ENCODE data around the gene POLE3.
"Not testable (repeated sequence)": the region's sequence is repeated elsewhere in the genome, so short reads cannot be mapped to it uniquely, and the experiment has no call there.

The POLE3 gene

DNA sequence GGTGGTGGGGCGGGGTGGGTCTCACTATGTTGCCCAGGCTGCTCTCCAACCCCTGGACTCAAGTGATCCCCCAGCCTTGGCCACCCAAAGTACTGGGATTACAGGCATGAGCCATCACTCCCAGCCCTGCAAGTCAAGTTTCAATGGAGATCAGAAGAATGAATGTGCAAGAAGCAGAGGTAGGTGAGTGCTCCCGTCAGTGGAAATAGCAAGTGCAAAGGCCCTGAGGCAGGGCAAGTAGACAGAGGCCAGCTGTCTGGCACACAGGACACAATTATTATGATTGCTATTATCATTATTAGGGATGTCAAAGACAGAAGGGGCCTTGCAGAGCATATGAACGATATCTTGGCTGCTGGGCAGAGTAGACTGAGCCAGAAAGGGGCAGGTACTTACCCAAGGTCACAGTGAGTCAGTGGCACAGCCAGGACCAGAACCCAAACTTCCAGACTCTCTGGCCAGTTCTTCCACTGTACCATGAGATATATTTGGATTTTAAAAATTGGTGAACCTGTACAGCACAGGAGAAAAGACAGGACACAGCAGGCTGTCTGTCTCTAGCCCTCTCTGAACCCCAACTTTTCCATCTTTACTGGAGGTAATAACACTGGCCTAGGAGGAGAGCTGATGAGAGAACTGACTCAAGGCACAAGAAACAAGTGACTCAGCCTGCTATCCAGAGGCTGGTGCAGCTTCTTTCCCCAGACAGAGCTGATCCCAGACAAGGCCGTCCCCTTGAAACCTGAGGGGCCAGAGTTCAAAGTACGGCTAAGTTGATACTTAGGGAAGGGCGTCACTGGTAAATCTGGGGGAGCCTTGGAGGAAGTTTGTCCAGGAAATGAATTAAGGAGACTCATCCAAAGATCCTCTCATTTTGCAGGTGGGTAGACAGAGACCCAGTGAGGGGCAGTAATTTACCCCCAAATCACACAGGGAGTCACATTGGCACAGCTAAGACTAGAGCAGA, 35.1 kb downstream of the POLE3 start:
- DNase-seq, result no peak

GRCh38 chr9:113373676-113374392, 36.6 kb downstream of the POLE3 start:
- no peak for DNase-seq

- DNase-seq, result no peak
Observed at GRCh38 chr9:113373256-113373655, 37.2 kb downstream of the POLE3 start.

GRCh38 chr9:113372059-113372458, 38.4 kb downstream of the POLE3 start:
- DNase-seq, result no peak

DNA sequence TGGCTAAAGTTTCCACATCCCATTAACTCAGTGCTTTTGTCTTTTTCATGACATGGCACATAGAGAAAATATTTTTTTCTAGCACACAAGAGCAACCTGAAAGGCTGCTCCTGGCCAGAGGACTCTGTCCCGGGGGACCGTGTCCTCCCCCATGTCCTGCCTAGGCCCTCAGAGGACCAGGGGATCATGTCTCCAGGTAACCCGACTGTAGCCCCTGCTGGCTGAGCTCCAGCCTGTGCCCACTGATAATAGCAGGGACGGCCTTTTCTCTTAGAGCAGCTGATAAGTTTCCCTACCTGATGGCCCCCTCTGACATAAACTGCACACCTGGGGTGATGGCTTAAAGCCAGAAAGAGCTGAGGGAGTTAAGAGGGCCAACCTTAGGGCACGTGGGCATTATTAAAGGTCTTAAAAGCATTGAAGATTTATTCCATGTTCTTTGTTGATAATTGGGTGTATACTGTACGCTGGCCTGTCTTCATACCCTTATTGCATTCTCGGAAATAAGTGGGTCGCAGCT, 39.6 kb downstream of the POLE3 start:
- no peak for DNase-seq

- no peak for DNase-seq
Observed at GRCh38 chr9:113369855-113370140, 40.7 kb downstream of the POLE3 start.

- DNase-seq, result no peak
Observed at GRCh38 chr9:113368982-113369854, 41.3 kb downstream of the POLE3 start.

DNA sequence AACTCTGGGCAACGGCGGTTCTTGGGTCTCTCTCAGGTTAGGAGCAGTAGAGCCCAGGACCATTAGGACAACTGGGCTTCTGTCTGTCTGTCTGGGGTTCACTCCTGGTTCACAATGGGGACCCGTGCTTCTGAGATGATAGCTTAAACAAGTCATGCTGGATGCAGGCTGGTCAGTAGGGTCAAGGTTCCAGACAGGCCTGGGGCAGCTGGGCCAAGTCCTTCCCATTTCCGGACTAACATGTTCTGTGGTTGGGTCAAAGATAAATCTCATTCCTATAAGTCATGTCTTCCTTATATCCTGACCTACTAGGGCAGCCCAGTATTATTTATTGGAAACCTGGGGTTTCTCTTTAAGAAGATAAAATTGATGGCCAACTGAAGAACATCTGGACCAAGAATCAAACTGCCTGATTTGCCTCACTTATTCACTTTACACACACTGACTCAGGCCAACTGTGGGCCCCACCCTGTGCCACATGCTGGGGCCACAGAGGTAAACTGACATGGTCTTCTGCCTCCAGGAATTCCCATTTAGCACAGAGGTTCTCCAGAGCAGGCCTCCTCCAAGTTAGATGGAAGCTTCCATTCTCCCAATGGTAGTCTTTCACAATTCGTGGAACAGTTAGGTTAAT, 42.0 kb downstream of the POLE3 start:
- DNase-seq, result no peak

- not testable (repeated sequence) for DNase-seq
Observed at GRCh38 chr9:113365652-113366051, 44.8 kb downstream of the POLE3 start.

GRCh38 chr9:113364951-113365350, 45.5 kb downstream of the POLE3 start:
- DNase-seq, result no peak

GRCh38 chr9:113363336-113363735, 47.1 kb downstream of the POLE3 start:
- DNase-seq, result no peak

GRCh38 chr9:113361304-113362018, 49.0 kb downstream of the POLE3 start:
- DNase-seq, result no peak

GRCh38 chr9:113360242-113360842, 50.1 kb downstream of the POLE3 start:
- no peak for DNase-seq

DNA sequence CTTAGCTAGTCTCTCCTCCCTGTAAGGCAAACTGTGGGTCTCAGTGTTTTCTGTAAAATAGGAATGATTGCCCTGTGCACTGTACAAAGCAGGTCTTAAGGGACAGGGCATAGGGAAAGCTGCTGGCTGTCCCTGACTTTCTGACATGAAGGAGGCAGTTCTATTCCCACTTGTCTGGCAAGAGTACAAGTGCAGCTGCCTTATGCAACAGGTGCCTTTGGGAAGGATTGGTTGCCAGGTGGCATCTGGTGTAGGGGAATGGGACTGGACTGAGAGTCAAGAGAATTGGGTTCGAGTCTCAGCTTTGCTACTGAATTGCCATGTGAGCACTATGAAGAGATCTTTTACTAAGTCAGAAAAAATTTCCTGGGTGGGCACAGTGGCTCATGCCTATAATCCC, 51.1 kb downstream of the POLE3 start:
- no peak for DNase-seq

Data from CD4-positive, alpha-beta T cell treated with Interleukin-21 for 1 hour (primary cell).